ENCODE data around the gene SMYD2. TPM values are rescaled to one million over a fixed set of nuclear protein-coding genes. Genes with fewer than 3 reads are reported as not detected.

Gene SMYD2
- total RNA-seq, 1 donor from 2014 or later: 41.6 TPM

GRCh38 chr1:214329470-214330220, 48.7 kb downstream of the SMYD2 start:
- H3K27me3 ChIP-seq (ENCODE audit: low read depth): no peaks in the 10 kb centered on the region
- H3K4me1 ChIP-seq: no peaks in the 10 kb centered on the region
- intact Hi-C loops (cut with DNase I): loop anchor here (5.0 kb wide), 1 partner anchor 67 kb away; no protein-coding TSS in a partner anchor
- H3K4me3 ChIP-seq: no peak overlapping the region
- no peak overlapping the region for H3K27ac ChIP-seq
- H3K9me3 ChIP-seq: no peaks in the 10 kb centered on the region
- H3K36me3 ChIP-seq: peaks cover 13% of the 10 kb centered on the region
- no peak for DNase-seq
- ATAC-seq: no peak
- no peak for TF ChIP-seq CTCF (IDR thresholded peaks at IDR 0.05)

- peaks cover 18% of the 10 kb centered on the region for H3K36me3 ChIP-seq
- H3K27ac ChIP-seq: no peak overlapping the region
- H3K4me1 ChIP-seq: no peaks in the 10 kb centered on the region
- no peak for TF ChIP-seq CTCF (IDR thresholded peaks at IDR 0.05)
- ATAC-seq (no peak), DNase-seq (no peak)
- H3K27me3 ChIP-seq (ENCODE audit: low read depth): no peaks in the 10 kb centered on the region
- H3K9me3 ChIP-seq: no peaks in the 10 kb centered on the region
- H3K4me3 ChIP-seq: no peak overlapping the region
- intact Hi-C loops (cut with DNase I): no loop called here
Measured at GRCh38 chr1:214330222-214330621, 49.3 kb downstream of the SMYD2 start.

GRCh38 chr1:214330715-214331114, 49.8 kb downstream of the SMYD2 start:
- no peak overlapping the region for H3K27ac ChIP-seq

GRCh38 chr1:214331180-214331579, 50.2 kb downstream of the SMYD2 start:
- Histone ChIP-seq H3K4me1 (no peaks in the 10 kb centered on the region), H3K9me3 (no peaks in the 10 kb centered on the region), H3K36me3 (peaks cover 18% of the 10 kb centered on the region), H3K27ac (no peak overlapping the region), H3K4me3 (no peak overlapping the region), H3K27me3 (ENCODE audit: low read depth) (no peaks in the 10 kb centered on the region)
- intact Hi-C loops (cut with DNase I): no loop called here
- ATAC-seq: no peak
- TF ChIP-seq CTCF (IDR thresholded peaks at IDR 0.05): no peak
- DNase-seq: no peak

More at GRCh38 chr1:214330715-214331114, 49.8 kb downstream of the SMYD2 start:
- H3K4me1 ChIP-seq: no peaks in the 10 kb centered on the region
- H3K4me3 ChIP-seq: no peak overlapping the region
- H3K9me3 ChIP-seq: no peaks in the 10 kb centered on the region
- intact Hi-C loops (cut with DNase I): no loop called here
- TF ChIP-seq CTCF (IDR thresholded peaks at IDR 0.05): no peak
- DNase-seq (no peak), ATAC-seq (no peak)
- no peaks in the 10 kb centered on the region for H3K27me3 ChIP-seq (ENCODE audit: low read depth)
- H3K36me3 ChIP-seq: peaks cover 18% of the 10 kb centered on the region

GRCh38 chr1:214331827-214332423, 51.0 kb downstream of the SMYD2 start:
- no peak overlapping the region for H3K27ac ChIP-seq
- ATAC-seq (peak; percentile 61 to 64), DNase-seq (no peak)
- H3K27me3 ChIP-seq (ENCODE audit: low read depth): no peaks in the 10 kb centered on the region
- no peak overlapping the region for H3K4me3 ChIP-seq
- peaks cover 14% of the 10 kb centered on the region for H3K36me3 ChIP-seq
- intact Hi-C loops (cut with DNase I): no loop called here
- H3K4me1 ChIP-seq: no peaks in the 10 kb centered on the region
- H3K9me3 ChIP-seq: no peaks in the 10 kb centered on the region
- peak; percentile 80 for TF ChIP-seq CTCF (IDR thresholded peaks at IDR 0.05)

Data from lower lobe of right lung (tissue), 2 donors.